Right atrium auricular region (tissue), 2 donors: Measurements from ENCODE around the gene RBP5. TPM values are rescaled to one million over a fixed set of nuclear protein-coding genes. Genes with fewer than 3 reads are reported as not detected.

ENCODE experiments used
- DNase-seq: peaks from one replicate; pipeline ENCODE4 v3.0.0-alpha.2; 2019; ENCODE audit warnings: low spot score
- H3K27ac ChIP-seq, 2 donors: fragments of 200-600 bp; sonication (generic); 1 replicate in 1 of 2; 2 replicates in 1 of 2; pipeline ENCODE4 v1.5.1; 2016 to 2019
- H3K27me3 ChIP-seq, 2 donors: fragments of 200-600 bp; sonication (generic); one replicate each; pipeline versions ENCODE4 v1.5.1 to v1.6.0; 2017 to 2019
- H3K36me3 ChIP-seq: fragments of 200-600 bp; sonication (generic); one replicate; pipeline ENCODE4 v1.5.1; 2016
- H3K4me1 ChIP-seq, 2 donors: fragments of 200-600 bp; sonication (generic); one replicate each; pipeline versions ENCODE4 v1.5.1 to v1.6.0; 2017 to 2019
- H3K4me3 ChIP-seq, 2 donors: fragments of 200-600 bp; sonication (generic); 1 replicate in 1 of 2; 2 replicates in 1 of 2; pipeline ENCODE4 v1.5.1; 2017 to 2019; ENCODE audit warnings: mild to moderate bottlenecking in 1 of 2, moderate library complexity in 1 of 2
- H3K9me3 ChIP-seq, 2 donors: fragments of 200-600 bp; sonication (generic); one replicate each; pipeline ENCODE4 v1.5.1; 2019
- total RNA-seq, 2 donors: library from RNA; depleted of rRNA; stranded (reverse); fragments of >200 nt; gene quantifications; one replicate each; pipeline ENCODE4 v1.1.0, GENCODE V29; 2016
- TF ChIP-seq, protein P1 (sequence below), 2 donors: fragments of 200-600 bp; sonication (generic); IDR thresholded peaks; one replicate each; pipeline ENCODE4 v1.5.1; 2019; ENCODE audit warnings: antibody characterized with exemption in 2 of 2

Gene RBP5
- total RNA-seq, 2 donors from 2014 or later, result not detected

DNA sequence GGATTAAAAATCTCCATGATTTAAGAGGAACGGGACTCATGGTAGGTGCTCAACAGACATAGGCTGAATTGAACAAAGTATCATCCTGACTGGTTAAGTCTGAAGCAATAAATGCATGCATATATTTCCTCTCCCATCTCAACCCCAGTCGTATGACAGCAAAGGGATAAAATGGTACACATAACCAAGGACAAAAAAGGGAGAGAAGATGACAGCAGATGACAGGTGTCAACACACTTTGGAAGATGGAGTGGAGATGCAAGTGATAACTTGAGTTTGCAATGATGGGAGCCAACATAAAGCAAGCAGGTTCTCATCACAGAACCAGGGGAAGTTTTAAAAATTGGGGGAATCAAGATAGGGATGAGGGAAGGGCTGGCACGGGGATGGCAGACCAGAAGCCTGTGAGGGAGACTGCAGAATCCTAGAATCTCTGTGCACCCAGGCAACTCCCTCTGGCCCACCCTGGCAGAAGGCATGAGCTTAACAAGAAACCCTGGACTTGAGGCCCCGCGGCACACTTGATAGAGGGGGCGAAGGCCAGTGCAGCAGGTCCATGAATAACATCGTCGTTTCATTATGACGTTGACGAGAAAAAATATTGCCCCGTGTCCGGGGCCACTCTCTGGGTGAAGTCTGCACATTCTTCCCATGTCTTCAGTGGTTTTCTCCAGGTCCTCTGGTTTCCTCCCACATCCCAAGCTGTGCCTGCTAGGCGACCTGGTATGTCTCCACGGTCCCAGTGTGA lies 24.7 kb downstream of the RBP5 start:
- H3K27ac ChIP-seq, result no peak overlapping the region
- TF ChIP-seq, protein P1, sequence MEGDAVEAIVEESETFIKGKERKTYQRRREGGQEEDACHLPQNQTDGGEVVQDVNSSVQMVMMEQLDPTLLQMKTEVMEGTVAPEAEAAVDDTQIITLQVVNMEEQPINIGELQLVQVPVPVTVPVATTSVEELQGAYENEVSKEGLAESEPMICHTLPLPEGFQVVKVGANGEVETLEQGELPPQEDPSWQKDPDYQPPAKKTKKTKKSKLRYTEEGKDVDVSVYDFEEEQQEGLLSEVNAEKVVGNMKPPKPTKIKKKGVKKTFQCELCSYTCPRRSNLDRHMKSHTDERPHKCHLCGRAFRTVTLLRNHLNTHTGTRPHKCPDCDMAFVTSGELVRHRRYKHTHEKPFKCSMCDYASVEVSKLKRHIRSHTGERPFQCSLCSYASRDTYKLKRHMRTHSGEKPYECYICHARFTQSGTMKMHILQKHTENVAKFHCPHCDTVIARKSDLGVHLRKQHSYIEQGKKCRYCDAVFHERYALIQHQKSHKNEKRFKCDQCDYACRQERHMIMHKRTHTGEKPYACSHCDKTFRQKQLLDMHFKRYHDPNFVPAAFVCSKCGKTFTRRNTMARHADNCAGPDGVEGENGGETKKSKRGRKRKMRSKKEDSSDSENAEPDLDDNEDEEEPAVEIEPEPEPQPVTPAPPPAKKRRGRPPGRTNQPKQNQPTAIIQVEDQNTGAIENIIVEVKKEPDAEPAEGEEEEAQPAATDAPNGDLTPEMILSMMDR (IDR thresholded peaks at IDR 0.05), result no peak
- no peak for DNase-seq
- H3K9me3 ChIP-seq, result peaks cover 3 to 10% of the 10 kb centered on the region in 2 donors
- H3K27me3 ChIP-seq, result no peaks in the 10 kb centered on the region
- peaks cover 0 to 9% of the 10 kb centered on the region in 2 donors for H3K4me1 ChIP-seq
- no peak overlapping the region for H3K4me3 ChIP-seq
- H3K36me3 ChIP-seq, result peaks cover 14% of the 10 kb centered on the region

DNA sequence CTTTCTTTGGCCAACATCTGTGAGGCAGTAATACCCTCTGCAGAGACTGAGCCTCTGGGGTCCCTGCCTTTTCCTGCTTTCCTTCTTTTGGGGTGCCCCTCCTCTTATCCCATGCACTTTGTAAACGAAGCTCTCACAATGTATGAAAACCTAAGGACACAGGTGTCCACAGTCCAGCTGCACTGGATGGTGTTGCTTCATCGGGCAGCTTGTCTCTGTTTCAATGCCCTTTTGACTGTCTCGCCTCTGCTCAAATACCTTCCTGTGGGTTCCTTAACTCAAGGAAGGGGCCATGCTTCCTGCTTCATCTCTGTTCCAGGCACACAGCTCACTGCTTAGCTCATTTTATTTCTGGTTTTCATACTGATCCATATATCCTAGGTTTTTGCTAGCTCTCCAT lies 26.1 kb downstream of the RBP5 start:
- peaks cover 14% of the 10 kb centered on the region for H3K36me3 ChIP-seq
- no peak overlapping the region for H3K4me3 ChIP-seq
- no peak overlapping the region for H3K27ac ChIP-seq
- TF ChIP-seq, protein P1 (IDR thresholded peaks at IDR 0.05), result no peak
- no peaks in the 10 kb centered on the region for H3K27me3 ChIP-seq
- no peak for DNase-seq
- peaks cover 0 to 1% of the 10 kb centered on the region in 2 donors for H3K4me1 ChIP-seq
- peaks cover 3 to 10% of the 10 kb centered on the region in 2 donors for H3K9me3 ChIP-seq

DNA sequence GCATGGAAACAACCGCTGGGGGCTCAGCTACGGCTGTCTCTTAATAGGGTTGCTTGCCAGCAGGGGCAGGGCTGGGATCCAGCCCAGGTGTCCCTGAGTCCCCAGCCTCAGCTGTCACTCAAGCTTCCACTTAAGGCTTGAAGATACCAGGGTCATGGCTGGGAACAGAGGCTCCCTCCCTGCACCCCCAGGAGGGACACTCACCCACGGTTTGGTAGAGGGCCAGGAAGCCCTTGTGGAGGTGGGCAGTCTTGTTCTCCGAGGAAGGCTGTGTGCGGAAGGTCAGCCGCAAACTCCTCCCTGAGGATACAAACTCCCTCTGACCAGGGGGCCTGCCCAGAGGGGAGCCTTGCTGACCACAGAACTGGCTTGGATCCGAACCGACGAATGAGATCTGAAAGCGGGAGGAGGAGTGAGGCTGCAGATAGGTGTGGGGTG lies 27.0 kb downstream of the RBP5 start:
- Histone ChIP-seq H3K4me1 (no peaks in the 10 kb centered on the region), H3K27me3 (no peaks in the 10 kb centered on the region), H3K9me3 (peaks cover 3 to 10% of the 10 kb centered on the region in 2 donors), H3K36me3 (peaks cover 14% of the 10 kb centered on the region), H3K27ac (peak overlapping the region in 1 of 2 donors; percentile 19), H3K4me3 (no peak overlapping the region)
- DNase-seq, result no peak
- TF ChIP-seq, protein P1 (IDR thresholded peaks at IDR 0.05), result no peak

DNA sequence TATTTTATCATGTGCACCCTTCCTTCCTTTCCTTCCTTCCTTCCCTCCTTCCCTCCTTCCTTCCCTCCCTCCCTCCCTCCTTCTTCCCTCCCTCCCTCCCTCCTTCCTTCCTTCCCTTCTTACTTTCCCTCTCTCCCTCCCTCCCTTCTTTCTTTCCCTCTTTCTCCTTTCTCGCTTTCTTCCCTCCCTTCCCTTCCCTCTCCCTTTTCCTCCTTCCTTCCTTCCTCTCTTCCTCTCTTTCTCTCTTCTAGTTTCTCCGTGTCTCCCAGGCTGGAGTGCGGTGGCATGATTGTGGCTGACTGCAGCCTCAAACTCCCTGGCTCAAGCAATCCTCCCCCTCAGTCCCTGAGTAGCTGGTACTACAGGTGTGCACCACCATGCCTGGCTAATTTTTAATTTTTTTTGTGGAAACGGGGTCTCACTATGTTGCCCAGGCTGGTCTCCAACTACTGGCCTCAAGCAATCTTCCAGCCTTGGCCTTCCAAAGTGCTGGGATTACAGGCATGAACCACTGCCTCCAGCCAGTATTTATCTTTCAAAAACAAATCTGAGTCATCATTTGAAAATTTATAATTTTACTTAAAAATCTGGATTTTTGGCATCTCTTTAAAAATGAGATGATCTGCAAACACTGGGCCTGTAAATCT lies 27.5 kb downstream of the RBP5 start:
- TF ChIP-seq, protein P1 (IDR thresholded peaks at IDR 0.05), result no peak
- Histone ChIP-seq H3K27me3 (no peaks in the 10 kb centered on the region), H3K36me3 (peaks cover 9% of the 10 kb centered on the region), H3K27ac (peak overlapping the region in 1 of 2 donors; percentile 19), H3K4me1 (no peaks in the 10 kb centered on the region), H3K9me3 (peaks cover 3 to 6% of the 10 kb centered on the region in 2 donors), H3K4me3 (no peak overlapping the region)
- no peak for DNase-seq

DNA sequence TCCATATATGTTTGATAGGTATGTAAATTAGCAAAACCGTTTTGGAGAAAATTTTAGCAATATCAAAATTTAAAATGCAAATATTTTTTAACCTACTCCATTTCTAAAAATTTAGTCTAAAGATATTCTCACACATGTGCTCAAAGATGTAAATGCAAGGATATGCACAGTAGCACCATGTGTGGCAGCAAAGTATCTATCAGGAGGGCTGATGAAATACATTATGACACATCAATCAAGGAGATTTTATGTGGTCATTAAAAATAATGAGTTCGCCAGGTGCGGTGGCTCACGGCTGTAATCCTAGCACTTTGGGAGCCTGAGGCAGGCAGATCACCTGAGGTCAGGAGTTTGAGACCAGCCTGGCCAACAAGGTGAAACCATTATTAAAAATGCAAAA lies 28.4 kb downstream of the RBP5 start:
- no peak overlapping the region for H3K4me3 ChIP-seq
- TF ChIP-seq, protein P1 (IDR thresholded peaks at IDR 0.05), result no peak

More for the DNA sequence above, 28.4 kb downstream of the RBP5 start:
- no peaks in the 10 kb centered on the region for H3K27me3 ChIP-seq
- H3K4me1 ChIP-seq, result no peaks in the 10 kb centered on the region
- H3K9me3 ChIP-seq, result no peaks in the 10 kb centered on the region
- peaks cover 5% of the 10 kb centered on the region for H3K36me3 ChIP-seq
- no peak overlapping the region for H3K27ac ChIP-seq
- DNase-seq, result no peak
